Measurements from ENCODE around the gene CABP5.

DNA sequence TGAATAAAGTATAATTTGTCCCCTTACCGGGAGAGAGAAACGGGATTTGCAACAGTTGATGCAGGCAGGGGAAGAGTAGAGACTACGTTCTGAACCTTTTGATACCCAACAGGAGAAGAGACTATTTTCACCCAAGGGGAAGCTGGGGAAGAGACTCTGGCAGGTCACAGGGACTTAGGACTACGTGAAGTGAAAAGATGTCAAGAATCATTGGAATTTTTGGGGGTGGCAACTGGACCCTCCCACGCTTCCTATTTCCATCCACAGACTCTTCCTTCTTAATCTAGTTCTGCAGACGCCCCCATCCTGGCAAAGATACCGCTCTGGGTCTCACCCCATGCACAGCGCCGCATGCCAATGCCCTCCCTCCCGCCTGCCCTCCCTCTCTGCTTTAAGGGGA, 13.8 kb downstream of the CABP5 start:
- TF ChIP-seq, protein P1, sequence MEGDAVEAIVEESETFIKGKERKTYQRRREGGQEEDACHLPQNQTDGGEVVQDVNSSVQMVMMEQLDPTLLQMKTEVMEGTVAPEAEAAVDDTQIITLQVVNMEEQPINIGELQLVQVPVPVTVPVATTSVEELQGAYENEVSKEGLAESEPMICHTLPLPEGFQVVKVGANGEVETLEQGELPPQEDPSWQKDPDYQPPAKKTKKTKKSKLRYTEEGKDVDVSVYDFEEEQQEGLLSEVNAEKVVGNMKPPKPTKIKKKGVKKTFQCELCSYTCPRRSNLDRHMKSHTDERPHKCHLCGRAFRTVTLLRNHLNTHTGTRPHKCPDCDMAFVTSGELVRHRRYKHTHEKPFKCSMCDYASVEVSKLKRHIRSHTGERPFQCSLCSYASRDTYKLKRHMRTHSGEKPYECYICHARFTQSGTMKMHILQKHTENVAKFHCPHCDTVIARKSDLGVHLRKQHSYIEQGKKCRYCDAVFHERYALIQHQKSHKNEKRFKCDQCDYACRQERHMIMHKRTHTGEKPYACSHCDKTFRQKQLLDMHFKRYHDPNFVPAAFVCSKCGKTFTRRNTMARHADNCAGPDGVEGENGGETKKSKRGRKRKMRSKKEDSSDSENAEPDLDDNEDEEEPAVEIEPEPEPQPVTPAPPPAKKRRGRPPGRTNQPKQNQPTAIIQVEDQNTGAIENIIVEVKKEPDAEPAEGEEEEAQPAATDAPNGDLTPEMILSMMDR (IDR thresholded peaks at IDR 0.05 in 8 of 11, conservative IDR thresholded peaks at IDR 0.05 in 3 of 11), result no peak
- no peak for TF ChIP-seq POLR2A (IDR thresholded peaks at IDR 0.05)
